Panc1 (cell line): ENCODE measurements around the gene GALNT13. TPM values are rescaled to one million over a fixed set of nuclear protein-coding genes. Genes with fewer than 3 reads are reported as not detected.

ENCODE experiments used
- ATAC-seq: fragments of 200-7000 bp; cut with Tn5 transposase; 2 replicates; pipeline ENCODE4 v1.9.1; 2020; ENCODE audit warnings: mild to moderate bottlenecking, moderate library complexity
- BruUV-seq: library from RNA; stranded (reverse); fragments of 400-500 nt; replicated peaks from 2 replicates; lab custom pipeline; 2021; lab: Mats Ljungman, UMichigan
- CTCF ChIA-PET: fragments of 300-600 bp; sonication (Branson Sonifier 250); formaldehyde crosslinking; loops from one replicate; lab custom pipeline; 2022; ENCODE audit warnings: antibody characterized with exemption; lab: Charles Lee
- POLR2A ChIA-PET: fragments of 300-600 bp; sonication (Branson Sonifier 250); formaldehyde crosslinking; loops from one replicate; lab custom pipeline; 2022; ENCODE audit warnings: antibody characterized with exemption; lab: Charles Lee
- DNase-seq: peaks from one replicate; pipeline ENCODE4 v3.0.0-alpha.2; 2010; ENCODE audit warnings: low read depth, low spot score
- H3K27ac ChIP-seq: 2 replicates; pipeline ENCODE4 v1.5.1; 2011; ENCODE audit warnings: mild to moderate bottlenecking, low read length, inconsistent platforms
- H3K27me3 ChIP-seq: fragments of 200-500 bp; sonication (Bioruptor generic); 2 replicates; pipeline ENCODE4 v1.6.0; 2014; ENCODE audit warnings: low read length, inconsistent platforms; ENCODE audit not compliant: control insufficient read depth, insufficient read depth
- H3K36me3 ChIP-seq: fragments of 200-500 bp; sonication (Bioruptor generic); 2 replicates; pipeline ENCODE4 v1.5.1; 2014; ENCODE audit warnings: inconsistent platforms, mild to moderate bottlenecking, low read length, moderate library complexity; ENCODE audit not compliant: control insufficient read depth, insufficient read depth
- H3K4me1 ChIP-seq: 2 replicates; pipeline ENCODE4 v1.5.1; 2011; ENCODE audit warnings: inconsistent platforms, mild to moderate bottlenecking, low read length, moderate library complexity; ENCODE audit not compliant: control insufficient read depth, insufficient read depth
- H3K4me3 ChIP-seq, 2 experiments: 2 replicates each; pipeline ENCODE4 v1.5.1; 2011 to 2012; ENCODE audit warnings: low read depth in 2 of 2, low read length in 2 of 2, mild to moderate bottlenecking in 2 of 2, inconsistent platforms in 1 of 2, moderate library complexity in 1 of 2
- H3K9me3 ChIP-seq: fragments of 200-500 bp; sonication (Bioruptor generic); 2 replicates; pipeline ENCODE4 v1.5.1; 2014; ENCODE audit warnings: low read depth, mild to moderate bottlenecking, inconsistent platforms, low read length, moderate library complexity; ENCODE audit not compliant: control insufficient read depth, insufficient read depth
- POLR2AphosphoS5 ChIP-seq: IDR thresholded peaks from 2 replicates; pipeline ENCODE4 v1.6.1; 2012; ENCODE audit warnings: mild to moderate bottlenecking, low read depth, low read length, moderate library complexity
- SIN3A ChIP-seq: IDR thresholded peaks from 2 replicates; pipeline ENCODE4 v1.6.1; 2012; ENCODE audit warnings: low read depth, mild to moderate bottlenecking, low read length, moderate library complexity, borderline replicate concordance; ENCODE audit not compliant: insufficient read depth
- TCF7L2 ChIP-seq: IDR thresholded peaks from 2 replicates; pipeline ENCODE4 v1.6.1; 2011; ENCODE audit warnings: mild to moderate bottlenecking, low read depth, low read length, inconsistent platforms
- in situ Hi-C: cut with HindIII; loops from 2 replicates; pipeline ENCODE4 v1.10.0; 2016; ENCODE audit warnings: low sequenced_read_pairs, low pct_unique_long_range_greater_than_20kb
- intact Hi-C: fragments of 100-400 bp; cut with micrococcal nuclease; formaldehyde crosslinking; loops from one replicate; pipeline ENCODE4 v1.10.0; 2022; ENCODE audit not compliant: unreplicated experiment
- total RNA-seq: library from RNA; stranded (reverse); gene quantifications from one replicate; pipeline ENCODE4 v1.2.1, GENCODE V29; 2021; ENCODE audit not compliant: unreplicated experiment
- TF ChIP-seq, protein P1 (sequence below), 2 experiments: IDR thresholded peaks; 2 replicates each; pipeline ENCODE4 v1.6.1; 2011 to 2012; ENCODE audit warnings: low read depth in 2 of 2, control low read depth in 1 of 2, low read length in 1 of 2, mild to moderate bottlenecking in 1 of 2, moderate library complexity in 1 of 2; ENCODE audit not compliant: insufficient read depth in 1 of 2
- TF ChIP-seq, protein P2 (sequence below): fragments of 450-650 bp; IDR thresholded peaks from 2 replicates; pipeline ENCODE4 v1.5.1; 2017; ENCODE audit warnings: mild to moderate bottlenecking

Gene GALNT13
- total RNA-seq, 1 experiment from 2014 or later, result not detected

DNA sequence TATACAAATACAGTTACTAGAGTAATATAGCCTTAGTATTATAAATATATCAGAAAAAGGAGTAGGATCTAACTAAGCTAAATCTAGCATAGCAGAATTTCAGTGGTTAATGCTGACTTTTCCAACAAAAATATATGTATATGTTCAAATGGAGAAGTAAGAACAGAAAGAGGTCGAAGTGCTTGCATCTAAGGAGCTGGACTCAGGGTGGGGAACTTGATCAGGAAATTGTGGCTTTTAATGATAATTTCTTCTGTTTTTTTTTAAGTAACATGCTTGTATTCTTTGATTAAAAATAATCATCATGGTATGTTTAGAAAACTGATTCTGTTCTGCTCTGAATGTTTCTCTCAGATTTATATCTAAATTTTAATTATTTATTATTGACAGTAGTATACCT lies 327.1 kb downstream of the GALNT13 start:
- no peak for DNase-seq
- ChIA-PET POLR2A (no interaction called here), CTCF (no interaction called here)
- Histone ChIP-seq H3K36me3 (no peaks in the 10 kb centered on the region), H3K27me3 (no peaks in the 10 kb centered on the region), H3K4me1 (no peaks in the 10 kb centered on the region), H3K27ac (no peak overlapping the region), H3K4me3 (no peak overlapping the region), H3K9me3 (no peaks in the 10 kb centered on the region)
- in situ Hi-C loops, result no loop called here
- intact Hi-C loops, result no loop called here
- TF ChIP-seq POLR2AphosphoS5, result no peak
- TF ChIP-seq, protein P1, sequence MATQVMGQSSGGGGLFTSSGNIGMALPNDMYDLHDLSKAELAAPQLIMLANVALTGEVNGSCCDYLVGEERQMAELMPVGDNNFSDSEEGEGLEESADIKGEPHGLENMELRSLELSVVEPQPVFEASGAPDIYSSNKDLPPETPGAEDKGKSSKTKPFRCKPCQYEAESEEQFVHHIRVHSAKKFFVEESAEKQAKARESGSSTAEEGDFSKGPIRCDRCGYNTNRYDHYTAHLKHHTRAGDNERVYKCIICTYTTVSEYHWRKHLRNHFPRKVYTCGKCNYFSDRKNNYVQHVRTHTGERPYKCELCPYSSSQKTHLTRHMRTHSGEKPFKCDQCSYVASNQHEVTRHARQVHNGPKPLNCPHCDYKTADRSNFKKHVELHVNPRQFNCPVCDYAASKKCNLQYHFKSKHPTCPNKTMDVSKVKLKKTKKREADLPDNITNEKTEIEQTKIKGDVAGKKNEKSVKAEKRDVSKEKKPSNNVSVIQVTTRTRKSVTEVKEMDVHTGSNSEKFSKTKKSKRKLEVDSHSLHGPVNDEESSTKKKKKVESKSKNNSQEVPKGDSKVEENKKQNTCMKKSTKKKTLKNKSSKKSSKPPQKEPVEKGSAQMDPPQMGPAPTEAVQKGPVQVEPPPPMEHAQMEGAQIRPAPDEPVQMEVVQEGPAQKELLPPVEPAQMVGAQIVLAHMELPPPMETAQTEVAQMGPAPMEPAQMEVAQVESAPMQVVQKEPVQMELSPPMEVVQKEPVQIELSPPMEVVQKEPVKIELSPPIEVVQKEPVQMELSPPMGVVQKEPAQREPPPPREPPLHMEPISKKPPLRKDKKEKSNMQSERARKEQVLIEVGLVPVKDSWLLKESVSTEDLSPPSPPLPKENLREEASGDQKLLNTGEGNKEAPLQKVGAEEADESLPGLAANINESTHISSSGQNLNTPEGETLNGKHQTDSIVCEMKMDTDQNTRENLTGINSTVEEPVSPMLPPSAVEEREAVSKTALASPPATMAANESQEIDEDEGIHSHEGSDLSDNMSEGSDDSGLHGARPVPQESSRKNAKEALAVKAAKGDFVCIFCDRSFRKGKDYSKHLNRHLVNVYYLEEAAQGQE (IDR thresholded peaks at IDR 0.05; ENCODE audit: insufficient read depth in 1 of 2, low read depth in 2 of 2, low read length in 1 of 2), result no peak
- no peak for TF ChIP-seq TCF7L2
- no peak for TF ChIP-seq SIN3A
- TF ChIP-seq, protein P2, sequence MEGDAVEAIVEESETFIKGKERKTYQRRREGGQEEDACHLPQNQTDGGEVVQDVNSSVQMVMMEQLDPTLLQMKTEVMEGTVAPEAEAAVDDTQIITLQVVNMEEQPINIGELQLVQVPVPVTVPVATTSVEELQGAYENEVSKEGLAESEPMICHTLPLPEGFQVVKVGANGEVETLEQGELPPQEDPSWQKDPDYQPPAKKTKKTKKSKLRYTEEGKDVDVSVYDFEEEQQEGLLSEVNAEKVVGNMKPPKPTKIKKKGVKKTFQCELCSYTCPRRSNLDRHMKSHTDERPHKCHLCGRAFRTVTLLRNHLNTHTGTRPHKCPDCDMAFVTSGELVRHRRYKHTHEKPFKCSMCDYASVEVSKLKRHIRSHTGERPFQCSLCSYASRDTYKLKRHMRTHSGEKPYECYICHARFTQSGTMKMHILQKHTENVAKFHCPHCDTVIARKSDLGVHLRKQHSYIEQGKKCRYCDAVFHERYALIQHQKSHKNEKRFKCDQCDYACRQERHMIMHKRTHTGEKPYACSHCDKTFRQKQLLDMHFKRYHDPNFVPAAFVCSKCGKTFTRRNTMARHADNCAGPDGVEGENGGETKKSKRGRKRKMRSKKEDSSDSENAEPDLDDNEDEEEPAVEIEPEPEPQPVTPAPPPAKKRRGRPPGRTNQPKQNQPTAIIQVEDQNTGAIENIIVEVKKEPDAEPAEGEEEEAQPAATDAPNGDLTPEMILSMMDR, result no peak
- BruUV-seq, result no TSS peak
- ATAC-seq, result no peak

DNA sequence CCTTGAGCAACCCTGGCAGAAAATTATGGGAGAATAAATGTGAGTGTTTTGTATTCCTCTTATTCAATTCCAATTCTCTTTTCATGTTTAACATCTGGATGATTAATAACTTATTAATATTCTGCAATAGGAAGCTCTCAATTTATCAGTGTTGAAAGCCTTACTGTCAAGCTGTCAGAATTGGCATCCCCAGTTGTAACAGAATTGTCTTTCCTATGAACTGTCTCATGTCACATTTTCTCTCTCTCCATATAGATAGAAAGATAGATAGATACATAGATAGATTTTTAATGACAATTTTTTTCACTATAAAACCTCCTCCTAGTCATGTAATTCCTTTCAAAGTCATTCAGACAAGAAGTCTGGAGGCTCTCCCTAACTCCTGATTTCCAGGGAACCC lies 331.5 kb downstream of the GALNT13 start:
- Histone ChIP-seq H3K27ac (no peak overlapping the region), H3K4me1 (no peaks in the 10 kb centered on the region), H3K9me3 (no peaks in the 10 kb centered on the region), H3K36me3 (no peaks in the 10 kb centered on the region), H3K27me3 (no peaks in the 10 kb centered on the region), H3K4me3 (no peak overlapping the region)
- no peak for ATAC-seq
- no peak for DNase-seq
- POLR2A ChIA-PET, result no interaction called here
- intact Hi-C loops (no loop called here), in situ Hi-C loops (no loop called here)
- no TSS peak for BruUV-seq
- CTCF ChIA-PET, result no interaction called here
- TF ChIP-seq POLR2AphosphoS5 (no peak), SIN3A (no peak), TCF7L2 (no peak)
- TF ChIP-seq, protein P1 (IDR thresholded peaks at IDR 0.05; ENCODE audit: insufficient read depth in 1 of 2, low read depth in 2 of 2, low read length in 1 of 2), result no peak
